Measurements from ENCODE around the gene CHTF8.

- TF ChIP-seq FOXP2 (optimal IDR thresholded peaks at IDR 0.05; ENCODE audit: control extremely low read depth, extremely low read length, insufficient read depth): no peak
- no peak for TF ChIP-seq POLR2AphosphoS5 (IDR thresholded peaks at IDR 0.05; ENCODE audit: borderline replicate concordance, low read depth, low read length)
- no peak for TF ChIP-seq EZH2 (IDR thresholded peaks at IDR 0.05)
Observed at GRCh38 chr16:69111876-69112230, 20.5 kb downstream of the CHTF8 start.
